ENCODE measurements around the gene USP12. TPM values are rescaled to one million over a fixed set of nuclear protein-coding genes. Genes with fewer than 3 reads are reported as not detected.
"Not testable (repeated sequence)": the region's sequence is repeated elsewhere in the genome, so short reads cannot be mapped to it uniquely, and the experiment has no call there.

Gene USP12
- 24.9 TPM for total RNA-seq (ENCODE audit: unreplicated experiment)
- long read RNA-seq: 0 reads

GRCh38 chr13:27171244-27171826 is at the start of gene USP12:
TSS of gene USP12 (minus strand) at chr13:27171811. CDS start at chr13:27171639, 172 bp downstream.
- peaks cover 15% of the 10 kb centered on the region for H3K4me1 Mint-ChIP-seq (ENCODE audit: low read depth, unreplicated experiment)
- H3K36me3 Mint-ChIP-seq (ENCODE audit: unreplicated experiment): no peaks in the 10 kb centered on the region
- H3K27me3 Mint-ChIP-seq (ENCODE audit: unreplicated experiment): peaks cover 3% of the 10 kb centered on the region
- peak within 1 kb of the TSS; percentile 94 for H3K4me3 Mint-ChIP-seq (ENCODE audit: unreplicated experiment)
- peaks cover 4% of the 10 kb centered on the region for H3K9me3 Mint-ChIP-seq (ENCODE audit: unreplicated experiment)
- DNase-seq: peak; percentile 77
- no peak for TF ChIP-seq CTCF (IDR thresholded peaks at IDR 0.05; ENCODE audit: partially characterized antibody, unreplicated experiment)
- peak within 1 kb of the TSS; percentile 76 for H3K27ac Mint-ChIP-seq (ENCODE audit: unreplicated experiment)

GRCh38 chr13:27219611-27220010 is 48.0 kb upstream of the USP12 start:
- H3K27ac Mint-ChIP-seq (ENCODE audit: unreplicated experiment): no peak overlapping the region
- H3K27me3 Mint-ChIP-seq (ENCODE audit: unreplicated experiment): peaks cover 2% of the 10 kb centered on the region
- H3K4me1 Mint-ChIP-seq (ENCODE audit: low read depth, unreplicated experiment): no peaks in the 10 kb centered on the region
- TF ChIP-seq CTCF (IDR thresholded peaks at IDR 0.05; ENCODE audit: partially characterized antibody, unreplicated experiment): no peak
- no peak for DNase-seq
- H3K9me3 Mint-ChIP-seq (ENCODE audit: unreplicated experiment): peaks cover 8% of the 10 kb centered on the region
- no peak overlapping the region for H3K4me3 Mint-ChIP-seq (ENCODE audit: unreplicated experiment)
- H3K36me3 Mint-ChIP-seq (ENCODE audit: unreplicated experiment): peaks cover 12% of the 10 kb centered on the region

GRCh38 chr13:27218861-27219260 is 47.2 kb upstream of the USP12 start:
- H3K4me1 Mint-ChIP-seq (ENCODE audit: low read depth, unreplicated experiment); H3K27ac Mint-ChIP-seq (ENCODE audit: unreplicated experiment); DNase-seq; H3K4me3 Mint-ChIP-seq (ENCODE audit: unreplicated experiment); H3K27me3 Mint-ChIP-seq (ENCODE audit: unreplicated experiment): not testable (repeated sequence)
- Mint-ChIP-seq H3K9me3 (ENCODE audit: unreplicated experiment) (peaks cover 10% of the 10 kb centered on the region), H3K36me3 (ENCODE audit: unreplicated experiment) (peaks cover 12% of the 10 kb centered on the region)

- not testable (repeated sequence) for H3K4me1 Mint-ChIP-seq (ENCODE audit: low read depth, unreplicated experiment); DNase-seq; H3K27me3 Mint-ChIP-seq (ENCODE audit: unreplicated experiment); H3K4me3 Mint-ChIP-seq (ENCODE audit: unreplicated experiment); H3K27ac Mint-ChIP-seq (ENCODE audit: unreplicated experiment)
- peaks cover 12% of the 10 kb centered on the region for H3K36me3 Mint-ChIP-seq (ENCODE audit: unreplicated experiment)
- H3K9me3 Mint-ChIP-seq (ENCODE audit: unreplicated experiment): peaks cover 12% of the 10 kb centered on the region
These were observed 46.2 kb upstream of the USP12 start for GRCh38 chr13:27217791-27218190.

- H3K4me3 Mint-ChIP-seq (ENCODE audit: unreplicated experiment); DNase-seq; H3K4me1 Mint-ChIP-seq (ENCODE audit: low read depth, unreplicated experiment); H3K27ac Mint-ChIP-seq (ENCODE audit: unreplicated experiment); H3K27me3 Mint-ChIP-seq (ENCODE audit: unreplicated experiment); H3K9me3 Mint-ChIP-seq (ENCODE audit: unreplicated experiment); H3K36me3 Mint-ChIP-seq (ENCODE audit: unreplicated experiment): not testable (repeated sequence)
These were observed 41.8 kb upstream of the USP12 start for GRCh38 chr13:27213386-27213785.

- no peak overlapping the region for H3K4me3 Mint-ChIP-seq (ENCODE audit: unreplicated experiment)
- no peaks in the 10 kb centered on the region for H3K27me3 Mint-ChIP-seq (ENCODE audit: unreplicated experiment)
These were observed 40.3 kb upstream of the USP12 start for GRCh38 chr13:27211771-27212364.

More at GRCh38 chr13:27211771-27212364, 40.3 kb upstream of the USP12 start:
- DNase-seq: no peak
- TF ChIP-seq CTCF (IDR thresholded peaks at IDR 0.05; ENCODE audit: partially characterized antibody, unreplicated experiment): no peak
- Mint-ChIP-seq H3K9me3 (ENCODE audit: unreplicated experiment) (peaks cover 4% of the 10 kb centered on the region), H3K4me1 (ENCODE audit: low read depth, unreplicated experiment) (no peaks in the 10 kb centered on the region), H3K36me3 (ENCODE audit: unreplicated experiment) (peaks cover 4% of the 10 kb centered on the region), H3K27ac (ENCODE audit: unreplicated experiment) (no peak overlapping the region)

Measured in glutamatergic neuron (in vitro differentiated cells).